Measurements from ENCODE around the gene RAD51B. TPM values are rescaled to one million over a fixed set of nuclear protein-coding genes. Genes with fewer than 3 reads are reported as not detected.
A peak's percentile ranks its signal among the peaks of the same experiment; 100 is the strongest.

The RAD51B gene
- total RNA-seq, 1 donor from 2014 or later, result 28.5 TPM

DNA sequence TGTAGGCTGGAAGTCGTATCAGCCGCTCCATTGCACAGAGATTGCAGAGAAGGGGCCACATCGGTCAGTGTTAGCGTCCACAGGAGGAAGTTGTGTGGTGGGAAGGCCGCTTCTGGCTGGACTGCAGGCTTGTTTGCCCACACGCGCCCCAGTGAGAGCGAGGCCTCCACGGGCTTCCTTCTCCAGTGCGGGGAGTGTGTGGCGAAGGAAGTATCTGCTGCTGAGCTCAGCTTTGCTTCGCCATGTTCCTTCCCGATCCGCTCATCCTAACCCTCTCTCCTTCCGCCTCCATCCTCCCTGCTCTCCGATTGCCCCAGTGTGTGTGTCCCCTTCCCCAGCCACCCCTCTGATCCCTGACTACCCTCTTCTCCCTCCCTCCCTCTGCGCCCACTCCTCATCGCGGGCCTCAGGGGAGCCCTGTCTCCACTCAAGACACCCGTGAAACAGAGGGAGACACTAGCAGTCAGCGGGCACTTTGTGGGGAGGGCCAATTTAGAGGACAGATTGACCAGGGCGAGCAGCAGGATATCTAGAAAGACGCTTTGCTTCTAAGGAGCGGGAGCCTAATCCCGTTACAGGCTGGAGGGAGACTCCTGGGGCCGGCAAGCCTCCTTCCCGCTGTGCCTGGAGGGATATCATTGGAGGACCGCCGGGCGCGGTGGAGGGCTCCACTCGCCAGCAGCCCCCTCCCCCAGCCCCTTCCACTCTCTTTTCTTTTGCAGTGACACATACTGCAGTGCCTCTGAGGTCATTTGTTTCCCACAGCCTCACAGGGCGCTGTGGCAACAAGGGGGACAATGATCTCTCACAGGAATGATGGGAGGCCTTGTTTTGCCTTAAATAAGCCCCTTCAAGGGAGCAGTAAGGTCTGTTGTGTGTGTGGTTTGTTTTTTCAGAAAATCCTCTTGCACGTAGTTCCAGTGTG is 544.5 kb downstream of the RAD51B start:
- Histone ChIP-seq H3K36me3 (no peaks in the 10 kb centered on the region), H3K27ac (peak overlapping the region; percentile 34), H3K9me3 (no peaks in the 10 kb centered on the region), H3K4me3 (no peak overlapping the region), H3K4me1 (peaks cover 42% of the 10 kb centered on the region), H3K27me3 (no peaks in the 10 kb centered on the region)
- TF ChIP-seq POLR2AphosphoS5 (IDR thresholded peaks at IDR 0.05; ENCODE audit: insufficient read depth in 1 of 2, low read depth in 1 of 2), result no peak
- no peak for TF ChIP-seq POLR2A (IDR thresholded peaks at IDR 0.05)
- TF ChIP-seq, protein P1, sequence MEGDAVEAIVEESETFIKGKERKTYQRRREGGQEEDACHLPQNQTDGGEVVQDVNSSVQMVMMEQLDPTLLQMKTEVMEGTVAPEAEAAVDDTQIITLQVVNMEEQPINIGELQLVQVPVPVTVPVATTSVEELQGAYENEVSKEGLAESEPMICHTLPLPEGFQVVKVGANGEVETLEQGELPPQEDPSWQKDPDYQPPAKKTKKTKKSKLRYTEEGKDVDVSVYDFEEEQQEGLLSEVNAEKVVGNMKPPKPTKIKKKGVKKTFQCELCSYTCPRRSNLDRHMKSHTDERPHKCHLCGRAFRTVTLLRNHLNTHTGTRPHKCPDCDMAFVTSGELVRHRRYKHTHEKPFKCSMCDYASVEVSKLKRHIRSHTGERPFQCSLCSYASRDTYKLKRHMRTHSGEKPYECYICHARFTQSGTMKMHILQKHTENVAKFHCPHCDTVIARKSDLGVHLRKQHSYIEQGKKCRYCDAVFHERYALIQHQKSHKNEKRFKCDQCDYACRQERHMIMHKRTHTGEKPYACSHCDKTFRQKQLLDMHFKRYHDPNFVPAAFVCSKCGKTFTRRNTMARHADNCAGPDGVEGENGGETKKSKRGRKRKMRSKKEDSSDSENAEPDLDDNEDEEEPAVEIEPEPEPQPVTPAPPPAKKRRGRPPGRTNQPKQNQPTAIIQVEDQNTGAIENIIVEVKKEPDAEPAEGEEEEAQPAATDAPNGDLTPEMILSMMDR (IDR thresholded peaks at IDR 0.05), result no peak
- DNase-seq (ENCODE audit: extremely low spot score in 2 of 2), result no peak
- intact Hi-C loops (cut with DNase I), result no loop called here

DNA sequence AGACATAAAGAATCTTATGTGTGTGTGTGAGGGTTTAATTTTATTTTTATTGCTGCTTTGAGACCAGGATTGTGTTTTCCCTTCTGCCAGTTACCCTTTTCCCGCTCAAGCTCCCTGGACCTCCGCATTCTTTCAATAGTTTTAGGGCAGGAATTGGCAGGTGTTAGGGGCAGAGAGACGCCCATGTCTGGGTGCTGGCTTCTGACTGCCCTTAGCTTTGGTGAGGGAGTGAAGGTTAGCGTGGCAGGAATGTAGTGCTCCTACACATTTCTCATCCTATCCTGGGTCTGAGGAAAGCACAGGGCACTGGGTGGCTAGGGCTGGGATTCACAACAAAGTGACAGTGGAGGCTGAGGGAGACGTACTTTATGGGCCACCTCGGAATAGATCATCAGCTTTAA is 545.2 kb downstream of the RAD51B start:
- intact Hi-C loops (cut with DNase I), result no loop called here
- Histone ChIP-seq H3K4me1 (peaks cover 36% of the 10 kb centered on the region), H3K9me3 (no peaks in the 10 kb centered on the region), H3K36me3 (no peaks in the 10 kb centered on the region), H3K27ac (peak overlapping the region; percentile 34), H3K27me3 (no peaks in the 10 kb centered on the region), H3K4me3 (no peak overlapping the region)
- TF ChIP-seq POLR2AphosphoS5 (IDR thresholded peaks at IDR 0.05; ENCODE audit: insufficient read depth in 1 of 2, low read depth in 1 of 2) (no peak), POLR2A (IDR thresholded peaks at IDR 0.05) (no peak)
- TF ChIP-seq, protein P1 (IDR thresholded peaks at IDR 0.05), result no peak
- DNase-seq (ENCODE audit: extremely low spot score in 2 of 2), result no peak

DNA sequence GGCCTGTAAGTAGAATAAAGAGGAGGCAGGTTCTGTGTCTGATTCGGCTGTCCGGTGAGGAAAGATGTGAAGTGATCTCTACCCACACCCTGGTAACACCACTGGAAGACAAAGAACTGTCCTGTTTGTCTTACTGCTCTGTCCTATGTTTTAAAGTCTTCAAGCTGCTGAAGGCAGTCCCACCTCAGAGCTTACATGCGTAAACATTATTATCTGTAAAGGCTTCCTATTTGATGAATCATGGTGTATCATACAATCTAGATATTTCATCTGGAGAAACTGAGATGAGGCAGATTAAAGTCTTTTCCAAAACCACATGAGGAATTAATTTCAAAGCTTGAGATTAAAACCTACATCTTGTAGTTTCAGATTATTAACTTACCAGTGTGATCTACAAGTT is 545.6 kb downstream of the RAD51B start:
- peak overlapping the region; percentile 34 for H3K27ac ChIP-seq
- no peak for TF ChIP-seq POLR2A (IDR thresholded peaks at IDR 0.05)
- no peak for TF ChIP-seq POLR2AphosphoS5 (IDR thresholded peaks at IDR 0.05; ENCODE audit: insufficient read depth in 1 of 2, low read depth in 1 of 2)
- TF ChIP-seq, protein P1 (IDR thresholded peaks at IDR 0.05), result no peak
- H3K9me3 ChIP-seq, result no peaks in the 10 kb centered on the region
- H3K27me3 ChIP-seq, result no peaks in the 10 kb centered on the region
- no peaks in the 10 kb centered on the region for H3K36me3 ChIP-seq
- H3K4me1 ChIP-seq, result peaks cover 31% of the 10 kb centered on the region
- intact Hi-C loops (cut with DNase I), result no loop called here
- no peak overlapping the region for H3K4me3 ChIP-seq
- no peak for DNase-seq (ENCODE audit: extremely low spot score in 2 of 2)

DNA sequence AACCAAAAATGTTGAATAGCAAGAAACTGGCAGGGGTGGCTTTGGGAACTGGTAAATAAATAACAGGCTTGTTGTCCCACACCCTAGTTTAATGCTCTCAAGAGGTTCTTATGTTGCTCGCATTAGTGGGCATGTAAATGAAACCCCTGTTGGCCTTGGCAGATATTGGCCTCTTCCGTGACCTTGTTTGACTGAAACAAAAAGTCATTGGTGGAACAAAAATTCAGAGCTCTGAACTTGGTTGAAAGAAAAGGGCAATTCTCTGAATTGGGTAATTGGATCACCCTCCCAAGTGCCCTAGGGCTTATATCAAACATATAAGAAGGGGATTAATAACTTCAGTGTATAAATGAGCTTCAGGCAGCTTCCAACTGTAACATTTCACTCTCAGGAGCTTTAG is 547.1 kb downstream of the RAD51B start:
- no peak overlapping the region for H3K4me3 ChIP-seq
- no peak for DNase-seq (ENCODE audit: extremely low spot score in 2 of 2)
- H3K27ac ChIP-seq, result no peak overlapping the region
- H3K9me3 ChIP-seq, result no peaks in the 10 kb centered on the region
- no peaks in the 10 kb centered on the region for H3K27me3 ChIP-seq
- TF ChIP-seq POLR2A (IDR thresholded peaks at IDR 0.05) (no peak), POLR2AphosphoS5 (IDR thresholded peaks at IDR 0.05; ENCODE audit: insufficient read depth in 1 of 2, low read depth in 1 of 2) (no peak)
- TF ChIP-seq, protein P1 (IDR thresholded peaks at IDR 0.05), result no peak
- intact Hi-C loops (cut with DNase I), result no loop called here
- H3K36me3 ChIP-seq, result no peaks in the 10 kb centered on the region
- peaks cover 30% of the 10 kb centered on the region for H3K4me1 ChIP-seq

DNA sequence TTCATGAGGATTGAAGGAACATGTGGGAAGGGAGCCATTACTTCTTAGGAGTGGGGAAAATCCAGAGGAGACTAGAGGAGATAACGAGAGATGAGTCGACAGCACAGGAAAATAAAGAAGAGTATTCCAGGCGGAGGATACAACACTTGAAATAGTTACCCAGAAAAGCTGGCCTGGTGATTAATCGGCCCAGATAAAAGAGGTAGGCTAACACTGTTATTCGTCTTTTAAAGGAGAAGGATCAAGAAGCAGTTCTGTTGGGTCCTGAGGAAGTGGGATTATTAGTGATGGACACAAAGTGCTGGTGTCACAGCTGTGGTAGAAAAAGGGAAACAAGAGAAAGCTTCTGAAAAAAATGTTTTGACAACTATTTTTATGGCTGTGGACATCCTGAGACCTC is 548.0 kb downstream of the RAD51B start:
- intact Hi-C loops (cut with DNase I), result no loop called here
- Histone ChIP-seq H3K27me3 (no peaks in the 10 kb centered on the region), H3K36me3 (no peaks in the 10 kb centered on the region), H3K9me3 (no peaks in the 10 kb centered on the region), H3K27ac (no peak overlapping the region), H3K4me1 (peaks cover 30% of the 10 kb centered on the region), H3K4me3 (no peak overlapping the region)
- no peak for DNase-seq (ENCODE audit: extremely low spot score in 2 of 2)
- TF ChIP-seq, protein P1 (IDR thresholded peaks at IDR 0.05), result no peak
- TF ChIP-seq POLR2AphosphoS5 (IDR thresholded peaks at IDR 0.05; ENCODE audit: insufficient read depth in 1 of 2, low read depth in 1 of 2) (no peak), POLR2A (IDR thresholded peaks at IDR 0.05) (no peak)

Measured in vagina (tissue), 2 donors.